Upper lobe of left lung (tissue), 6 donors: Measurements from ENCODE around the gene TRPM8. TPM values are rescaled to one million over a fixed set of nuclear protein-coding genes. Genes with fewer than 3 reads are reported as not detected.

Experiments used
- ATAC-seq, 2 donors: fragments of 200-7000 bp; cut with Tn5 transposase; one replicate each; pipeline ENCODE4 v1.9.1; 2022; ENCODE audit warnings: mild to moderate bottlenecking in 2 of 2, moderate library complexity in 2 of 2; ENCODE audit not compliant: low FRiP score in 2 of 2
- DNase-seq, 2 donors: peaks; one replicate each; pipeline ENCODE4 v3.0.0-alpha.2; 2019 to 2020
- H3K27ac ChIP-seq, 4 donors: fragments of 200-600 bp; sonication (generic); one replicate each; pipeline ENCODE4 v1.5.1; 2016 to 2019
- H3K27me3 ChIP-seq, 4 donors: fragments of 200-600 bp; sonication (generic); one replicate each; pipeline ENCODE4 v1.5.1; 2017 to 2019
- H3K36me3 ChIP-seq, 4 donors: fragments of 200-600 bp; sonication (generic); one replicate each; pipeline ENCODE4 v1.5.1; 2016 to 2019
- H3K4me1 ChIP-seq, 4 donors: fragments of 200-600 bp; sonication (generic); one replicate each; pipeline ENCODE4 v1.5.1; 2018 to 2019
- H3K4me3 ChIP-seq, 4 donors: fragments of 200-600 bp; sonication (generic); one replicate each; pipeline ENCODE4 v1.5.1; 2017 to 2019; ENCODE audit warnings: mild to moderate bottlenecking in 2 of 4, moderate library complexity in 1 of 4
- H3K9me3 ChIP-seq, 4 donors: fragments of 200-600 bp; sonication (generic); one replicate each; pipeline ENCODE4 v1.5.1; 2018 to 2019
- CTCF ChIP-seq, 6 experiments: fragments of 450-650 bp in 4 of 6; fragments of 200-600 bp in 2 of 6; sonication (generic) in 2 of 6; IDR thresholded peaks; one replicate each; pipeline ENCODE4 v1.5.1; 2016 to 2019; ENCODE audit warnings: antibody characterized with exemption in 6 of 6
- EP300 ChIP-seq, 4 donors: sonication (generic); formaldehyde crosslinking; IDR thresholded peaks; one replicate each; pipeline ENCODE4 v1.5.1; 2017; ENCODE audit warnings: antibody characterized with exemption in 4 of 4, control low read depth in 2 of 4
- POLR2A ChIP-seq, 4 donors: fragments of 450-650 bp; IDR thresholded peaks; one replicate each; pipeline ENCODE4 v1.5.1; 2016 to 2017; ENCODE audit warnings: antibody characterized with exemption in 4 of 4, mild to moderate bottlenecking in 2 of 4
- POLR2AphosphoS5 ChIP-seq, 2 donors: sonication (generic); formaldehyde crosslinking; IDR thresholded peaks; one replicate each; pipeline ENCODE4 v1.5.1; 2017; ENCODE audit warnings: antibody characterized with exemption in 2 of 2
- WGBS, 2 donors: methylation state at CpG; one replicate each; pipeline ENCODE4 v1.1.5; 2017 to 2018; 5-methylcytosine and 5-hydroxymethylcytosine counted together
- total RNA-seq, 6 donors: library from RNA; depleted of rRNA in 4 of 6; stranded (reverse); fragments of >200 nt in 4 of 6; gene quantifications; one replicate each; pipeline versions ENCODE4 v1.1.0 to v1.2.1, GENCODE V29; 2016 to 2021
- donor health status: DM: no; HTN: no; CAD: no; lungs with moderate emphysema.
- donor health status: DM: no; HTN: yes; CAD: no; lungs with severe emphysema.

TRPM8 gene
- total RNA-seq, 6 donors from 2014 or later = 0.17 to 0.30 TPM; not detected in 4

GRCh38 chr2:233942731-233943130 is 25.6 kb downstream of the TRPM8 start:
- no peak for TF ChIP-seq EP300 (IDR thresholded peaks at IDR 0.05)
- no peak for TF ChIP-seq POLR2AphosphoS5 (IDR thresholded peaks at IDR 0.05)
- TF ChIP-seq CTCF (IDR thresholded peaks at IDR 0.05) = no peak
- no peak for TF ChIP-seq POLR2A (IDR thresholded peaks at IDR 0.05)
- ATAC-seq = no peak
- H3K4me1 ChIP-seq = no peaks in the 10 kb centered on the region

GRCh38 chr2:233944269-233944668 is 27.1 kb downstream of the TRPM8 start:
- peaks cover 0 to 5% (median 2%) of the 10 kb centered on the region in 4 donors for H3K9me3 ChIP-seq
- ATAC-seq (no peak), DNase-seq (no peak)
- no peak overlapping the region for H3K4me3 ChIP-seq
- no peaks in the 10 kb centered on the region for H3K27me3 ChIP-seq
- no peaks in the 10 kb centered on the region for H3K36me3 ChIP-seq
- no peak for TF ChIP-seq EP300 (IDR thresholded peaks at IDR 0.05)
- no peak for TF ChIP-seq CTCF (IDR thresholded peaks at IDR 0.05)
- TF ChIP-seq POLR2A (IDR thresholded peaks at IDR 0.05) = no peak
- no peak for TF ChIP-seq POLR2AphosphoS5 (IDR thresholded peaks at IDR 0.05)
- no peaks in the 10 kb centered on the region for H3K4me1 ChIP-seq
- H3K27ac ChIP-seq = no peak overlapping the region
- 86 to 97% methylated on average over 1 of the region's 1 CpG for WGBS, 2 donors

More at GRCh38 chr2:233942731-233943130, 25.6 kb downstream of the TRPM8 start:
- 93 to 94% methylated on average over 4 of the region's 4 CpGs for WGBS, 2 donors
- Histone ChIP-seq H3K27me3 (peaks cover 0 to 8% (median 0%) of the 10 kb centered on the region in 4 donors), H3K9me3 (peaks cover 0 to 5% (median 2%) of the 10 kb centered on the region in 4 donors), H3K36me3 (no peaks in the 10 kb centered on the region), H3K27ac (no peak overlapping the region), H3K4me3 (no peak overlapping the region)
- no peak for DNase-seq

- Histone ChIP-seq H3K9me3 (peaks cover 0 to 5% (median 2%) of the 10 kb centered on the region in 4 donors), H3K27ac (no peak overlapping the region), H3K4me1 (no peaks in the 10 kb centered on the region), H3K4me3 (no peak overlapping the region), H3K36me3 (no peaks in the 10 kb centered on the region), H3K27me3 (no peaks in the 10 kb centered on the region)
- DNase-seq (no peak), ATAC-seq (no peak)
- TF ChIP-seq CTCF (IDR thresholded peaks at IDR 0.05) = no peak
- TF ChIP-seq POLR2A (IDR thresholded peaks at IDR 0.05) = no peak
- no peak for TF ChIP-seq POLR2AphosphoS5 (IDR thresholded peaks at IDR 0.05)
- no peak for TF ChIP-seq EP300 (IDR thresholded peaks at IDR 0.05)
- WGBS, 2 donors = 59 to 82% methylated on average over 1 of the region's 1 CpG
Measured at GRCh38 chr2:233944722-233945121, 27.5 kb downstream of the TRPM8 start.

- H3K9me3 ChIP-seq = peaks cover 0 to 5% (median 2%) of the 10 kb centered on the region in 4 donors
- no peak overlapping the region for H3K27ac ChIP-seq
- no peak overlapping the region for H3K4me3 ChIP-seq
- no peaks in the 10 kb centered on the region for H3K4me1 ChIP-seq
- DNase-seq (no peak), ATAC-seq (no peak)
- H3K36me3 ChIP-seq = no peaks in the 10 kb centered on the region
- H3K27me3 ChIP-seq = no peaks in the 10 kb centered on the region
- 96 to 97% methylated on average over 3 of the region's 3 CpGs for WGBS, 2 donors
- TF ChIP-seq CTCF (IDR thresholded peaks at IDR 0.05) = no peak
- TF ChIP-seq EP300 (IDR thresholded peaks at IDR 0.05) = no peak
- no peak for TF ChIP-seq POLR2AphosphoS5 (IDR thresholded peaks at IDR 0.05)
- no peak for TF ChIP-seq POLR2A (IDR thresholded peaks at IDR 0.05)
Measured at GRCh38 chr2:233945146-233945545, 28.0 kb downstream of the TRPM8 start.

GRCh38 chr2:233950078-233950825 is 33.1 kb downstream of the TRPM8 start:
- no peak for ATAC-seq
- Histone ChIP-seq H3K9me3 (no peaks in the 10 kb centered on the region), H3K27ac (no peak overlapping the region), H3K4me3 (no peak overlapping the region), H3K4me1 (no peaks in the 10 kb centered on the region), H3K36me3 (no peaks in the 10 kb centered on the region), H3K27me3 (no peaks in the 10 kb centered on the region)
- 82 to 87% methylated on average over 13 of the region's 13 CpGs for WGBS, 2 donors
- peak in 1 of 2 donors; percentile 22 for DNase-seq
- TF ChIP-seq POLR2AphosphoS5 (IDR thresholded peaks at IDR 0.05) (no peak), POLR2A (IDR thresholded peaks at IDR 0.05) (no peak), EP300 (IDR thresholded peaks at IDR 0.05) (no peak), CTCF (IDR thresholded peaks at IDR 0.05) (no peak)
